K562 (cell line): ENCODE data around the gene TREH. TPM values are rescaled to one million over a fixed set of nuclear protein-coding genes. Genes with fewer than 3 reads are reported as not detected.

ENCODE experiments used
- EWSR1 ChIP-seq: fragments of 450-650 bp; IDR thresholded peaks from 2 replicates; pipeline ENCODE4 v1.6.1; 2018; ENCODE audit warnings: borderline replicate concordance, mild to moderate bottlenecking, low read depth, moderate library complexity; ENCODE audit not compliant: partially characterized antibody
- NFIC ChIP-seq: fragments of 450-650 bp; IDR thresholded peaks from 2 replicates; pipeline ENCODE4 v1.6.1; 2017; ENCODE audit warnings: mild to moderate bottlenecking, inconsistent platforms
- RB1 ChIP-seq: fragments of 450-650 bp; IDR thresholded peaks from 2 replicates; pipeline ENCODE4 v1.6.1; 2017; ENCODE audit warnings: low read depth, mild to moderate bottlenecking
- ZNF224 ChIP-seq: sonication (generic); formaldehyde crosslinking; IDR thresholded peaks from 2 replicates; pipeline ENCODE4 v1.8.0; 2022; ENCODE audit warnings: mild to moderate bottlenecking, missing genetic modification reagents
- ZNF24 ChIP-seq: fragments of 450-650 bp; IDR thresholded peaks from 2 replicates; pipeline ENCODE4 v1.6.1; 2016
- ZNF263 ChIP-seq: sonication (generic); formaldehyde crosslinking; IDR thresholded peaks from 2 replicates; pipeline ENCODE4 v1.8.0; 2022; ENCODE audit warnings: mild to moderate bottlenecking, missing genetic modification reagents, borderline replicate concordance
- ZNF41 ChIP-seq: fragments of 250-450 bp; sonication (Bioruptor Pico); conservative IDR thresholded peaks from 2 replicates; pipeline ENCODE4 v1.4.0; 2020; ENCODE audit warnings: mild to moderate bottlenecking
- ZNF436 ChIP-seq: fragments of 250-450, 450-650 bp; sonication (Bioruptor Pico); formaldehyde crosslinking; IDR thresholded peaks from 2 replicates; pipeline ENCODE4 v1.7.0; 2020; ENCODE audit warnings: mild to moderate bottlenecking
- polyA plus RNA-seq, 8 experiments: library from polyadenylated mRNA; depleted of rRNA in 4 of 8; stranded (reverse) in 5 of 8; unstranded in 3 of 8; fragments of >200 nt; fragmentation: Nextera tagmentation in 2 of 8; fragmentation: Illumina TruSeq in 1 of 8; extraction: Ambion mirVana in 2 of 8; extraction: Trizol in 1 of 8; gene quantifications; 2 replicates each; pipeline versions ENCODE4 v1.2.1 to v1.2.3, GENCODE V29; 2011 to 2014; ENCODE audit warnings: inconsistent platforms in 1 of 8, missing spikeins in 1 of 8
- total RNA-seq, 7 experiments: library from RNA; depleted of rRNA in 6 of 7; stranded (reverse); fragments of >200 nt in 6 of 7; fragmentation: Illumina TruSeq in 2 of 7; extraction: Trizol in 2 of 7; gene quantifications; 2 replicates each; pipeline versions ENCODE4 v1.2.1 to v1.2.3, GENCODE V29; 2011 to 2021; ENCODE audit warnings: low replicate concordance in 1 of 7
- TF ChIP-seq, protein P1 (sequence below): IDR thresholded peaks from 2 replicates; pipeline ENCODE4 v1.6.1; 2014; ENCODE audit warnings: antibody characterized with exemption
- TF ChIP-seq, protein P2 (sequence below): conservative IDR thresholded peaks from 2 replicates; pipeline ENCODE4 v1.6.1; 2011; ENCODE audit warnings: low read depth, mild to moderate bottlenecking, low read length; ENCODE audit not compliant: control insufficient read depth
- TF ChIP-seq, protein P3 (sequence below), 2 experiments: fragments of 450-650 bp in 1 of 2; sonication (generic) in 1 of 2; formaldehyde crosslinking in 1 of 2; IDR thresholded peaks; 2 replicates each; pipeline versions ENCODE4 v1.7.1 to v1.9.0; 2016 to 2022; ENCODE audit warnings: inconsistent platforms in 1 of 2, mild to moderate bottlenecking in 1 of 2, missing genetic modification reagents in 1 of 2
- TF ChIP-seq, protein P4 (sequence below): fragments of 450-650 bp; IDR thresholded peaks from 2 replicates; pipeline ENCODE4 v1.6.1; 2016; ENCODE audit warnings: mild to moderate bottlenecking

TREH gene
- total and polyA plus RNA-seq, 9 of the 15 experiments (the other 6 are each of a cell fraction or from before 2014, with no cell fraction given), result 0.09 to 0.20 (median 0.11) TPM; not detected in 6

DNA sequence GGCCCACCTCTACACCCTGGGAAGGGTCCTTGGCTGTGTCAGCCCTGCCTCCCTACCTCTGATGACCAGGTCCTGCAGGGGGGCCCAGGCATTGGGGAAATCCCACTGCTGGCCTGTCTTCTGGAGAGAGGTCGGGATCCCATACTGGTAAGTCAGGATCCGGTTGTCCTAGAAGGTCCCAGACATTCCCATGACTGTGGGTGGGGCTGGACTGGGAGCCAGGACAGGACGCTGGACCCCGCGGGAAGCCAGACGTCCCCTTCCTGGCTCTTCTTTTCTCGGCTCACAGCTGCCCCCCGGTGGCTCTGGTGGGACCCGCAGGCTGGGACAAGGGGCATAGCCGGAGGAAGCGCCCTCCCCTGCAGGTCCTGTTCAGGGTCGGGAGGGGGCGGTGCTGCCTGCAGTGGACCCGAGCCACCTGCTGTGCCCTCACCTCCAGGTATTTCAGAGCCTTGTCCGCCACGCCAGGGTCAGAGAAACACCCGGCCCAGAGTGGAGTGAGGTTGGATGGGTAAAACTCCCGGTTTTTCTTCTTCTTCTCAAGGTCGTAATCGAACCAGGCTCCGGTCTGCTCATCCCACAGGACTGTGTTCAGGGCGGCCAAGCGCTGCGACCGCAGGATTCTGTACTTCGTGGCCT lies 20.0 kb downstream of the TREH start (continued):
- TF ChIP-seq, protein P1, sequence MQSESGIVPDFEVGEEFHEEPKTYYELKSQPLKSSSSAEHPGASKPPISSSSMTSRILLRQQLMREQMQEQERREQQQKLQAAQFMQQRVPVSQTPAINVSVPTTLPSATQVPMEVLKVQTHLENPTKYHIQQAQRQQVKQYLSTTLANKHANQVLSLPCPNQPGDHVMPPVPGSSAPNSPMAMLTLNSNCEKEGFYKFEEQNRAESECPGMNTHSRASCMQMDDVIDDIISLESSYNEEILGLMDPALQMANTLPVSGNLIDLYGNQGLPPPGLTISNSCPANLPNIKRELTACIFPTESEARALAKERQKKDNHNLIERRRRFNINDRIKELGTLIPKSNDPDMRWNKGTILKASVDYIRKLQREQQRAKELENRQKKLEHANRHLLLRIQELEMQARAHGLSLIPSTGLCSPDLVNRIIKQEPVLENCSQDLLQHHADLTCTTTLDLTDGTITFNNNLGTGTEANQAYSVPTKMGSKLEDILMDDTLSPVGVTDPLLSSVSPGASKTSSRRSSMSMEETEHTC, result no peak
- TF ChIP-seq ZNF41 (CRISPR knock-in tag) (no peak), EWSR1 (no peak), ZNF24 (no peak), ZNF436 (CRISPR knock-in tag) (no peak), RB1 (peak; percentile 83), NFIC (no peak), ZNF263 (CRISPR knock-in tag) (no peak; the same call in 1 of the 2 replicates), ZNF224 (CRISPR knock-in tag) (no peak)
- TF ChIP-seq, protein P2, sequence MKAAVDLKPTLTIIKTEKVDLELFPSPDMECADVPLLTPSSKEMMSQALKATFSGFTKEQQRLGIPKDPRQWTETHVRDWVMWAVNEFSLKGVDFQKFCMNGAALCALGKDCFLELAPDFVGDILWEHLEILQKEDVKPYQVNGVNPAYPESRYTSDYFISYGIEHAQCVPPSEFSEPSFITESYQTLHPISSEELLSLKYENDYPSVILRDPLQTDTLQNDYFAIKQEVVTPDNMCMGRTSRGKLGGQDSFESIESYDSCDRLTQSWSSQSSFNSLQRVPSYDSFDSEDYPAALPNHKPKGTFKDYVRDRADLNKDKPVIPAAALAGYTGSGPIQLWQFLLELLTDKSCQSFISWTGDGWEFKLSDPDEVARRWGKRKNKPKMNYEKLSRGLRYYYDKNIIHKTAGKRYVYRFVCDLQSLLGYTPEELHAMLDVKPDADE, result no peak; the same call in 1 of the 2 replicates
- TF ChIP-seq, protein P3, sequence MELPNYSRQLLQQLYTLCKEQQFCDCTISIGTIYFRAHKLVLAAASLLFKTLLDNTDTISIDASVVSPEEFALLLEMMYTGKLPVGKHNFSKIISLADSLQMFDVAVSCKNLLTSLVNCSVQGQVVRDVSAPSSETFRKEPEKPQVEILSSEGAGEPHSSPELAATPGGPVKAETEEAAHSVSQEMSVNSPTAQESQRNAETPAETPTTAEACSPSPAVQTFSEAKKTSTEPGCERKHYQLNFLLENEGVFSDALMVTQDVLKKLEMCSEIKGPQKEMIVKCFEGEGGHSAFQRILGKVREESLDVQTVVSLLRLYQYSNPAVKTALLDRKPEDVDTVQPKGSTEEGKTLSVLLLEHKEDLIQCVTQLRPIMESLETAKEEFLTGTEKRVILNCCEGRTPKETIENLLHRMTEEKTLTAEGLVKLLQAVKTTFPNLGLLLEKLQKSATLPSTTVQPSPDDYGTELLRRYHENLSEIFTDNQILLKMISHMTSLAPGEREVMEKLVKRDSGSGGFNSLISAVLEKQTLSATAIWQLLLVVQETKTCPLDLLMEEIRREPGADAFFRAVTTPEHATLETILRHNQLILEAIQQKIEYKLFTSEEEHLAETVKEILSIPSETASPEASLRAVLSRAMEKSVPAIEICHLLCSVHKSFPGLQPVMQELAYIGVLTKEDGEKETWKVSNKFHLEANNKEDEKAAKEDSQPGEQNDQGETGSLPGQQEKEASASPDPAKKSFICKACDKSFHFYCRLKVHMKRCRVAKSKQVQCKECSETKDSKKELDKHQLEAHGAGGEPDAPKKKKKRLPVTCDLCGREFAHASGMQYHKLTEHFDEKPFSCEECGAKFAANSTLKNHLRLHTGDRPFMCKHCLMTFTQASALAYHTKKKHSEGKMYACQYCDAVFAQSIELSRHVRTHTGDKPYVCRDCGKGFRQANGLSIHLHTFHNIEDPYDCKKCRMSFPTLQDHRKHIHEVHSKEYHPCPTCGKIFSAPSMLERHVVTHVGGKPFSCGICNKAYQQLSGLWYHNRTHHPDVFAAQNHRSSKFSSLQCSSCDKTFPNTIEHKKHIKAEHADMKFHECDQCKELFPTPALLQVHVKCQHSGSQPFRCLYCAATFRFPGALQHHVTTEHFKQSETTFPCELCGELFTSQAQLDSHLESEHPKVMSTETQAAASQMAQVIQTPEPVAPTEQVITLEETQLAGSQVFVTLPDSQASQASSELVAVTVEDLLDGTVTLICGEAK (IDR thresholded peaks at IDR 0.05), result no peak
- TF ChIP-seq, protein P3 (CRISPR knock-in tag; IDR thresholded peaks at IDR 0.05), result no peak
- TF ChIP-seq, protein P4, sequence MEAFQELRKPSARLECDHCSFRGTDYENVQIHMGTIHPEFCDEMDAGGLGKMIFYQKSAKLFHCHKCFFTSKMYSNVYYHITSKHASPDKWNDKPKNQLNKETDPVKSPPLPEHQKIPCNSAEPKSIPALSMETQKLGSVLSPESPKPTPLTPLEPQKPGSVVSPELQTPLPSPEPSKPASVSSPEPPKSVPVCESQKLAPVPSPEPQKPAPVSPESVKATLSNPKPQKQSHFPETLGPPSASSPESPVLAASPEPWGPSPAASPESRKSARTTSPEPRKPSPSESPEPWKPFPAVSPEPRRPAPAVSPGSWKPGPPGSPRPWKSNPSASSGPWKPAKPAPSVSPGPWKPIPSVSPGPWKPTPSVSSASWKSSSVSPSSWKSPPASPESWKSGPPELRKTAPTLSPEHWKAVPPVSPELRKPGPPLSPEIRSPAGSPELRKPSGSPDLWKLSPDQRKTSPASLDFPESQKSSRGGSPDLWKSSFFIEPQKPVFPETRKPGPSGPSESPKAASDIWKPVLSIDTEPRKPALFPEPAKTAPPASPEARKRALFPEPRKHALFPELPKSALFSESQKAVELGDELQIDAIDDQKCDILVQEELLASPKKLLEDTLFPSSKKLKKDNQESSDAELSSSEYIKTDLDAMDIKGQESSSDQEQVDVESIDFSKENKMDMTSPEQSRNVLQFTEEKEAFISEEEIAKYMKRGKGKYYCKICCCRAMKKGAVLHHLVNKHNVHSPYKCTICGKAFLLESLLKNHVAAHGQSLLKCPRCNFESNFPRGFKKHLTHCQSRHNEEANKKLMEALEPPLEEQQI, result no peak
